HepG2 (cell line): ENCODE data around the gene SEPTIN2. TPM values are rescaled to one million over a fixed set of nuclear protein-coding genes. Genes with fewer than 3 reads are reported as not detected.

Experiments
- AGO1 ChIP-seq: fragments of 200-400 bp; formaldehyde crosslinking; IDR thresholded peaks from 2 replicates; pipeline ENCODE4 v1.6.1; 2017; ENCODE audit warnings: mild to moderate bottlenecking, low read depth, low read length, moderate library complexity; ENCODE audit not compliant: poor library complexity, severe bottlenecking
- AKNA ChIP-seq: sonication (generic); formaldehyde crosslinking; IDR thresholded peaks from 2 replicates; pipeline ENCODE4 v1.4.0; 2020; ENCODE audit warnings: missing genetic modification reagents, borderline replicate concordance
- ATF2 ChIP-seq: sonication (generic); formaldehyde crosslinking; IDR thresholded peaks from 2 replicates; pipeline ENCODE4 v1.4.0; 2020; ENCODE audit warnings: missing genetic modification reagents
- KDM1A ChIP-seq: IDR thresholded peaks from 2 replicates; pipeline ENCODE4 v1.6.1; 2016; ENCODE audit warnings: missing compliant biosample characterization
- LCORL ChIP-seq, 2 experiments: fragments of 450-650 bp in 1 of 2; sonication (generic) in 1 of 2; formaldehyde crosslinking in 1 of 2; IDR thresholded peaks; 2 replicates each; pipeline versions ENCODE4 v1.5.0 to v1.6.1; 2017 to 2020; ENCODE audit warnings: antibody characterized with exemption in 1 of 2, missing genetic modification reagents in 1 of 2
- MEF2D ChIP-seq: sonication (generic); formaldehyde crosslinking; IDR thresholded peaks from 2 replicates; pipeline ENCODE4 v1.5.1; 2020; ENCODE audit warnings: mild to moderate bottlenecking, missing genetic modification reagents
- MLX ChIP-seq: IDR thresholded peaks from 2 replicates; pipeline ENCODE4 v1.6.1; 2016
- MYC ChIP-seq: sonication (generic); formaldehyde crosslinking; IDR thresholded peaks from 2 replicates; pipeline ENCODE4 v1.9.0; 2021; ENCODE audit warnings: missing genetic modification reagents, borderline replicate concordance
- PAX8 ChIP-seq: sonication (generic); formaldehyde crosslinking; IDR thresholded peaks from 2 replicates; pipeline ENCODE4 v1.8.0; 2022; ENCODE audit warnings: mild to moderate bottlenecking, missing genetic modification reagents, borderline replicate concordance
- PITX1 ChIP-seq: sonication (generic); formaldehyde crosslinking; IDR thresholded peaks from 2 replicates; pipeline ENCODE4 v1.5.1; 2020; ENCODE audit warnings: mild to moderate bottlenecking, missing genetic modification reagents
- RXRB ChIP-seq: IDR thresholded peaks from 2 replicates; pipeline ENCODE4 v1.6.1; 2016; ENCODE audit warnings: borderline replicate concordance, missing genetic modification reagents, missing compliant biosample characterization
- SP4 ChIP-seq: sonication (generic); formaldehyde crosslinking; IDR thresholded peaks from 2 replicates; pipeline ENCODE4 v1.8.1; 2023; ENCODE audit warnings: mild to moderate bottlenecking, missing genetic modification reagents
- SP5 ChIP-seq: IDR thresholded peaks from 2 replicates; pipeline ENCODE4 v1.6.1; 2016; ENCODE audit warnings: low read depth, borderline replicate concordance
- TFAP4 ChIP-seq: sonication (generic); IDR thresholded peaks from 2 replicates; pipeline ENCODE4 v1.6.1; 2016; ENCODE audit warnings: low read depth, borderline replicate concordance
- THRA ChIP-seq: sonication (generic); formaldehyde crosslinking; IDR thresholded peaks from 2 replicates; pipeline ENCODE4 v1.4.0; 2020; ENCODE audit warnings: missing genetic modification reagents, borderline replicate concordance
- ZFY ChIP-seq: sonication (generic); formaldehyde crosslinking; IDR thresholded peaks from 2 replicates; pipeline ENCODE4 v1.4.0; 2020; ENCODE audit warnings: missing genetic modification reagents
- ZNF274 ChIP-seq: sonication (generic); formaldehyde crosslinking; IDR thresholded peaks from 2 replicates; pipeline ENCODE4 v1.5.1; 2020; ENCODE audit warnings: mild to moderate bottlenecking, missing genetic modification reagents
- ZNF557 ChIP-seq: sonication (generic); formaldehyde crosslinking; IDR thresholded peaks from 2 replicates; pipeline ENCODE4 v1.4.0; 2020; ENCODE audit warnings: missing genetic modification reagents
- ZNF878 ChIP-seq: sonication (generic); formaldehyde crosslinking; IDR thresholded peaks from 2 replicates; pipeline ENCODE4 v1.8.1; 2023; ENCODE audit warnings: mild to moderate bottlenecking, missing genetic modification reagents, moderate library complexity
- polyA plus RNA-seq, 8 experiments: library from polyadenylated mRNA; depleted of rRNA in 3 of 8; stranded (reverse) in 7 of 8; unstranded in 1 of 8; fragments of >200 nt; fragmentation: Illumina TruSeq in 4 of 8; extraction: Trizol in 4 of 8; gene quantifications; 2 replicates each; pipeline versions ENCODE4 v1.2.1 to v1.2.3, GENCODE V29; 2011 to 2016; ENCODE audit warnings: low read depth in 4 of 8, missing spikeins in 1 of 8, mixed read lengths in 1 of 8; ENCODE audit not compliant: insufficient read depth in 1 of 8
- total RNA-seq, 5 experiments: library from RNA; depleted of rRNA; stranded (reverse); fragments of >200 nt; fragmentation: Illumina TruSeq; extraction: Trizol; gene quantifications; 2 replicates each; pipeline ENCODE4 v1.2.3, GENCODE V29; 2016; ENCODE audit warnings: low read depth in 1 of 5

SEPTIN2 gene
- total and polyA plus RNA-seq, 2 of the 13 experiments (the other 11 are each of a cell fraction or from before 2014, with no cell fraction given), result 493 to 733 TPM

- TF ChIP-seq TFAP4 (no peak), ATF2 (CRISPR knock-in tag) (no peak), SP5 (CRISPR knock-in tag) (0 out of 2 replicates have a peak, but pooled peaks have one; percentile 4), ZNF274 (CRISPR knock-in tag) (0 out of 2 replicates have a peak, but pooled peaks have one; percentile 51), ZNF557 (no peak), PAX8 (CRISPR knock-in tag) (no peak), SP4 (CRISPR knock-in tag) (peak; percentile 78), MLX (CRISPR knock-in tag) (no peak), THRA (CRISPR knock-in tag) (no peak), ZNF878 (0 out of 2 replicates have a peak, but pooled peaks have one; percentile 64), AKNA (CRISPR knock-in tag) (no peak), ZFY (CRISPR knock-in tag) (peak; percentile 84), MYC (peak; percentile 51; the same call in 1 of the 2 replicates), RXRB (no peak), KDM1A (CRISPR knock-in tag) (no peak), LCORL (IDR thresholded peaks at IDR 0.05) (no peak), LCORL (CRISPR knock-in tag; IDR thresholded peaks at IDR 0.05) (peak; percentile 31; the same call in 1 of the 2 replicates), MEF2D (CRISPR knock-in tag) (peak; percentile 83), AGO1 (no peak), PITX1 (CRISPR knock-in tag) (peak; percentile 80)
Measured at GRCh38 chr2:241354668-241355658, 39.2 kb downstream of the SEPTIN2 start (continued).
